ENCODE measurements around the gene KRT6A. TPM values are rescaled to one million over a fixed set of nuclear protein-coding genes. Genes with fewer than 3 reads are reported as not detected.
"Not testable (repeated sequence)": the region's sequence is repeated elsewhere in the genome, so short reads cannot be mapped to it uniquely, and the experiment has no call there.

The KRT6A gene
- total RNA-seq, 1 donor from 2014 or later: not detected

DNA sequence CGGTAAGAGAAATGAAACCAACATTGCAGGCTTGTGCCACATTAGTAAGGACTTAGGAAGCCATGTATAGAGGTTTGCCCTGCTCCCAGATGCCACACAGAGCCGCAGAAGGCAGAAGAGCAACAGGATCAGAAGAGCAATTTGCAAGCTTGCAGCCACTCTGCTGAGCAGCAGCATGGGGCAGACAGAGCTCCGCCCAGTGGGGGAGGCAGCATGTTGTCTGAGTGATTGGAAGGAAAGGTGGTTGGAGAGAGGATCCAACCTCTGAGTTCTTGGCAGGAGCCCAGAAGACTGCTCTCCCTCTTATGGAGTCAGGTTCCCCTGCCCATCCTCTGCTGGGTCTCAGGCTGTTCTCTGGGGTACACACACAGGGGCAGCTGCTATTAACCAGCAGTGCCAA is 2.3 kb upstream of the KRT6A start:
- Histone ChIP-seq H3K4me3 (no peak overlapping the region), H3K27ac (no peak overlapping the region), H3K4me2 (no peak overlapping the region), H3F3A (ENCODE audit: low read depth) (peaks cover 13% of the 10 kb centered on the region), H3K9ac (no peak overlapping the region), H3K9me3 (ENCODE audit: low read depth) (no peaks in the 10 kb centered on the region), H2AFZ (replicated peaks) (no peak overlapping the region), H3K4me1 (peaks cover 18% of the 10 kb centered on the region), H3K36me3 (no peaks in the 10 kb centered on the region), H3K27me3 (no peaks in the 10 kb centered on the region), H3K79me2 (ENCODE audit: low read depth) (no peaks in the 10 kb centered on the region), H4K20me1 (ENCODE audit: low read depth) (no peaks in the 10 kb centered on the region)
- DNase-seq (ENCODE audit: low spot score): peak; percentile 30
- Mint-ChIP-seq H3K27me3 (ENCODE audit: insufficient read depth, low read depth) (no peaks in the 10 kb centered on the region), H3K4me3 (no peak overlapping the region), H3K36me3 (no peaks in the 10 kb centered on the region), H3K9me3 (no peaks in the 10 kb centered on the region), H3K4me1 (peaks cover 21% of the 10 kb centered on the region), H3K27ac (no peak overlapping the region)
- TF ChIP-seq CTCF (IDR thresholded peaks at IDR 0.05): no peak
- TF ChIP-seq EZH2 (IDR thresholded peaks at IDR 0.05): no peak
- no peak for TF ChIP-seq EZH2phosphoT487 (IDR thresholded peaks at IDR 0.05)

GRCh38 chr12:52494518-52494917 is 1.5 kb upstream of the KRT6A start:
- H3K36me3 ChIP-seq: no peaks in the 10 kb centered on the region
- TF ChIP-seq EZH2 (IDR thresholded peaks at IDR 0.05): no peak
- TF ChIP-seq CTCF (IDR thresholded peaks at IDR 0.05): no peak
- no peak for TF ChIP-seq EZH2phosphoT487 (IDR thresholded peaks at IDR 0.05)
- no peak overlapping the region for H3K27ac ChIP-seq
- H3K9me3 ChIP-seq (ENCODE audit: low read depth): no peaks in the 10 kb centered on the region
- Mint-ChIP-seq H3K4me1 (peaks cover 21% of the 10 kb centered on the region), H3K9me3 (no peaks in the 10 kb centered on the region), H3K36me3 (no peaks in the 10 kb centered on the region), H3K27me3 (ENCODE audit: insufficient read depth, low read depth) (no peaks in the 10 kb centered on the region), H3K4me3 (no peak overlapping the region), H3K27ac (no peak overlapping the region)
- peaks cover 18% of the 10 kb centered on the region for H3K4me1 ChIP-seq
- no peak overlapping the region for H3K4me3 ChIP-seq
- H3K27me3 ChIP-seq: no peaks in the 10 kb centered on the region
- no peak overlapping the region for H2AFZ ChIP-seq (replicated peaks)
- H3K4me2 ChIP-seq: no peak overlapping the region
- peaks cover 13% of the 10 kb centered on the region for H3F3A ChIP-seq (ENCODE audit: low read depth)
- no peaks in the 10 kb centered on the region for H3K79me2 ChIP-seq (ENCODE audit: low read depth)
- no peak for DNase-seq (ENCODE audit: low spot score)
- no peak overlapping the region for H3K9ac ChIP-seq
- no peaks in the 10 kb centered on the region for H4K20me1 ChIP-seq (ENCODE audit: low read depth)

DNA sequence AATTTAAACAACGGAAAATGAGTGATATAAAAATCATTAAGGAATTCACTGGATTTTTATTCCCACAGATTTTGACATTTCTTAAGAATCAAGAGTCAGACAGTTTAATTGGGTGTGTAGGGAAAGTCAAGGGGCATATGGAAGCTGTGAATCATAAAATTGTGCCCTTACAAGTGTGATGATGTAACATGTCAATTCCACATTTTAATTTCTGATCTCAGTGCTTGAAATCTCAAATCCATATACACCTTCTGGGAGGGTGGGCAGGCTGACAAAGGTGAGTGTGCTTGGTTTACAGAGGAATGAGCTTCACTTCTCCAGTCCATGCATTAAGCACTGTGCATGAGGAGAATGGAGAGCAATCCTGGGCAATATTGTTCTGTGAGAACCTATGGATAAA is 1.0 kb upstream of the KRT6A start:
- TF ChIP-seq EZH2 (IDR thresholded peaks at IDR 0.05): no peak
- H3K4me2 ChIP-seq: no peak overlapping the region

GRCh38 chr12:52492405-52492804 is 652 bp downstream of the KRT6A start:
- not testable (repeated sequence) for H3K27me3 Mint-ChIP-seq (ENCODE audit: insufficient read depth, low read depth); H3K27ac ChIP-seq; H3K4me3 Mint-ChIP-seq; H4K20me1 ChIP-seq (ENCODE audit: low read depth); H2AFZ ChIP-seq (replicated peaks); H3K4me2 ChIP-seq; H3K79me2 ChIP-seq (ENCODE audit: low read depth); H3K36me3 ChIP-seq; H3K9me3 Mint-ChIP-seq; H3K4me3 ChIP-seq; H3K27me3 ChIP-seq; DNase-seq (ENCODE audit: low spot score); H3K27ac Mint-ChIP-seq; H3K36me3 Mint-ChIP-seq; H3K9me3 ChIP-seq (ENCODE audit: low read depth); H3K9ac ChIP-seq
- H3K4me1 Mint-ChIP-seq: peaks cover 21% of the 10 kb centered on the region
- Histone ChIP-seq H3F3A (ENCODE audit: low read depth) (peaks cover 13% of the 10 kb centered on the region), H3K4me1 (peaks cover 18% of the 10 kb centered on the region)

More for the DNA sequence above, 1.0 kb upstream of the KRT6A start:
- H3K27ac Mint-ChIP-seq: no peak overlapping the region
- H3F3A ChIP-seq (ENCODE audit: low read depth): peaks cover 13% of the 10 kb centered on the region
- H3K36me3 Mint-ChIP-seq: no peaks in the 10 kb centered on the region
- no peak for DNase-seq (ENCODE audit: low spot score)
- no peak overlapping the region for H3K9ac ChIP-seq
- no peak overlapping the region for H2AFZ ChIP-seq (replicated peaks)
- no peaks in the 10 kb centered on the region for H3K27me3 ChIP-seq
- H3K4me1 ChIP-seq: peaks cover 18% of the 10 kb centered on the region
- H3K4me3 ChIP-seq: no peak overlapping the region
- H3K27ac ChIP-seq: no peak overlapping the region
- H3K9me3 Mint-ChIP-seq: no peaks in the 10 kb centered on the region
- no peaks in the 10 kb centered on the region for H3K79me2 ChIP-seq (ENCODE audit: low read depth)
- H3K4me1 Mint-ChIP-seq: peaks cover 21% of the 10 kb centered on the region
- no peaks in the 10 kb centered on the region for H4K20me1 ChIP-seq (ENCODE audit: low read depth)
- no peaks in the 10 kb centered on the region for H3K36me3 ChIP-seq
- H3K4me3 Mint-ChIP-seq: no peak overlapping the region
- no peaks in the 10 kb centered on the region for H3K27me3 Mint-ChIP-seq (ENCODE audit: insufficient read depth, low read depth)
- H3K9me3 ChIP-seq (ENCODE audit: low read depth): no peaks in the 10 kb centered on the region

DNA sequence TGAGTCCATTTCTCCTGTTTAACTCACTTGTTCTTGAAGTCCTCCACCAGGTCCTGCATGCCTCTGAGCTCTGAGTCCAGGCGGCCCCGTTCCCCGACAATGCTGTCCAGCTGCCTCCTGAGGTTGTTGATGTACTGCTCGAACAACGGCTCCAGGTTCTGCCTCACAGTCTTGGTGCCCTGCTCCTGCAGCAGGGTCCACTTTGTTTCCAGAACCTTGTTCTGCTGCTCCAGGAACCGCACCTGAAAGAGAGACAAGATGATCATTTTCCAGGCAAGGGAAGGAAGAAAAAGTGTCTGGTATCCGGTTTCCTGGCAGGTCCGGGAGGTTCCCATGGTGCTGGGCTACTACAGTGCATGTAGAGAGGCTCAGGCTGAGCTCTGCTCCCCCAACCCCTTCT is 1.6 kb downstream of the KRT6A start:
- DNase-seq (ENCODE audit: low spot score); H2AFZ ChIP-seq (replicated peaks); H4K20me1 ChIP-seq (ENCODE audit: low read depth); H3K4me3 ChIP-seq; H3K9ac ChIP-seq; H3F3A ChIP-seq (ENCODE audit: low read depth); H3K36me3 Mint-ChIP-seq; H3K9me3 ChIP-seq (ENCODE audit: low read depth); H3K79me2 ChIP-seq (ENCODE audit: low read depth); H3K9me3 Mint-ChIP-seq; H3K36me3 ChIP-seq; H3K27me3 ChIP-seq; H3K27ac ChIP-seq; H3K27ac Mint-ChIP-seq; H3K4me3 Mint-ChIP-seq; H3K4me2 ChIP-seq; H3K27me3 Mint-ChIP-seq (ENCODE audit: insufficient read depth, low read depth): not testable (repeated sequence)
- peaks cover 17% of the 10 kb centered on the region for H3K4me1 Mint-ChIP-seq
- peaks cover 11% of the 10 kb centered on the region for H3K4me1 ChIP-seq

All from neural progenitor cell (in vitro differentiated cells).